ENCODE data around the gene CDC20. TPM values are rescaled to one million over a fixed set of nuclear protein-coding genes. Genes with fewer than 3 reads are reported as not detected.

CDC20 gene
- total RNA-seq, 1 donor from 2014 or later, result 166 TPM

DNA sequence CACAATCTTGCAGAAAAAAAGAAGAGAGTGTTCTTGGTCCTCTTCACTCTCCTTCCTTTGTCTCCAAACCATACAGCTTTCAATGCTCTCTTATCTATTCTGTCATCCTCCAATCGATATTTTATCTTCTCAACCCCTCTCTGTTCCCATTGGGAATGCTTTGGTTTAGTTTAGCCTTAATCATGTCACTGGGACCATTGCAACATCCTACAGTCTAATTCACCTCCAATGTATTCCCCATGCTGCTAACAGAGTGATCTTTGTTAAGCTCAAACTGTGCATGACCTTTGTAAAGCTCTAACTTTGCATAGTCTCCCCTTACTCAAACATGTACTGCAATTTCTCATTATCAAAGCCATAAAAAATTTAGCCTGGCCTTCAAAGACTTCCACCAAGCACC is 18.2 kb upstream of the CDC20 start:
- DNase-seq (ENCODE audit: low read depth), result no peak
- no peak overlapping the region for H3K4me3 ChIP-seq (ENCODE audit: low read depth, low read length)
- TF ChIP-seq, protein P1, sequence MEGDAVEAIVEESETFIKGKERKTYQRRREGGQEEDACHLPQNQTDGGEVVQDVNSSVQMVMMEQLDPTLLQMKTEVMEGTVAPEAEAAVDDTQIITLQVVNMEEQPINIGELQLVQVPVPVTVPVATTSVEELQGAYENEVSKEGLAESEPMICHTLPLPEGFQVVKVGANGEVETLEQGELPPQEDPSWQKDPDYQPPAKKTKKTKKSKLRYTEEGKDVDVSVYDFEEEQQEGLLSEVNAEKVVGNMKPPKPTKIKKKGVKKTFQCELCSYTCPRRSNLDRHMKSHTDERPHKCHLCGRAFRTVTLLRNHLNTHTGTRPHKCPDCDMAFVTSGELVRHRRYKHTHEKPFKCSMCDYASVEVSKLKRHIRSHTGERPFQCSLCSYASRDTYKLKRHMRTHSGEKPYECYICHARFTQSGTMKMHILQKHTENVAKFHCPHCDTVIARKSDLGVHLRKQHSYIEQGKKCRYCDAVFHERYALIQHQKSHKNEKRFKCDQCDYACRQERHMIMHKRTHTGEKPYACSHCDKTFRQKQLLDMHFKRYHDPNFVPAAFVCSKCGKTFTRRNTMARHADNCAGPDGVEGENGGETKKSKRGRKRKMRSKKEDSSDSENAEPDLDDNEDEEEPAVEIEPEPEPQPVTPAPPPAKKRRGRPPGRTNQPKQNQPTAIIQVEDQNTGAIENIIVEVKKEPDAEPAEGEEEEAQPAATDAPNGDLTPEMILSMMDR (conservative IDR thresholded peaks at IDR 0.05; ENCODE audit: low read depth, low read length), result no peak

DNA sequence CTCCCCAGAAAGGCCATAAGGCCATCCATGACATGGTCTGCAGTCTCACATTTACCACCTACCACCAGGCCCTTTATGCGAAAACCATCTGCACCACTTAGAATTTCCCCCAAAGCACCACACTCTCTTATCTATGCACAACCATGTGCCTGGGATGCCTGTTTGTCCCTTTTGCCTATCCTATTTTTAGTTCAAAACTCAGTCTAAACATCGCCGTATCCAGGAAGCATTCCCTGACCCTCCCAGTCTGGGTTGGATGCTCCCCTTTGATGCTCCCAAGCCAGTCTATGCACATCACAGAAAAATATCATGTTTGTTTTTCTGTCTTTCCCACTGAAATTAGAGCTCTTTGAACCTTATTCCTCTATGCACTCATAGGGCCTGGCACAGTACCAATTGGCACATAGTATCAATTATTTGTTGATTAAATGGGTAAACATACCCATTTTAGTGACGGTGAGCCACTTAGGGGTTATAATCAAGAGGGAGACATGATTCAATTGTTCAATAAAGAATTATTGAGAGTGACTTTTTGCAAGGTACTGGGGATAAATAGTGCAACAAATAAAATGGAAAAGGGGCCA is 14.4 kb upstream of the CDC20 start:
- TF ChIP-seq, protein P1 (conservative IDR thresholded peaks at IDR 0.05; ENCODE audit: low read depth, low read length), result no peak
- H3K4me3 ChIP-seq (ENCODE audit: low read depth, low read length), result no peak overlapping the region
- no peak for DNase-seq (ENCODE audit: low read depth)

DNA sequence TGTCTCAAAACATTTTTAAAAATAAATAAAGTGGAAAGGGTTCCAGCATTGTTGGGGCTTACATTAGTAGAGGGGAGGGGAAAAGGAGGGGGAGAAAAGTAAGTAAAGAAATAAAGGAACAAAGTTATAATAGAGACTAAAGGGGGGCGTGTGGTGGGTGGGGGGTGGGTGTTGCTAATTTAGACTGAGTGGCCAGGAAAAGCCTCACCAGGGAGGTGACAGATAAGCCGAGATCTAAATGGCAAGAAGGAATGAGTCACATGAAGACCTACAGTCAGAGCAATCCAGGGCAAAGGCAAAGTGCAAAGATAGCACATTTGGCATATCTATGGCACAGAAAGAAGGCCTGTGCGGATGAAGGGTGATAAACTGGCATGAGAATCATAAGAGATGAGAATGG is 13.7 kb upstream of the CDC20 start:
- no peak for DNase-seq (ENCODE audit: low read depth)
- H3K4me3 ChIP-seq (ENCODE audit: low read depth, low read length), result no peak overlapping the region
- TF ChIP-seq, protein P1 (conservative IDR thresholded peaks at IDR 0.05; ENCODE audit: low read depth, low read length), result no peak

DNA sequence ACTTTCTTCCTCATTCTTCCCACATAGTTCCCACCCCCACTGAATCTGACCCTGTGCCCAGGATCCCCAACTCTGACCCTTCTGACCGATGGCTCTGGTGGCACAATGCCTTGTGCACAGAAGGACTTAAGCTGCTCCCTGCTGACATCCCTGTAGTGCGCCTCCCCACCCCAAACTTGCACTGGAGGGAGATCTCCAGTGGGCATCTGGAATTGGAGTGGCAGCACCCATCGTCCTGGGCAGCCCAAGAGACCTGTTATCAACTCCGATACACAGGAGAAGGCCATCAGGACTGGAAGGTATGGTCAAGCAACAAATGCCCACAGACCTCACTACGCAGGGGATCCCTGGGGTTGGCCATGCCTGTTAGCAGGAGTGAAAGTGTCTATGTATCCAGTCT is 12.1 kb upstream of the CDC20 start:
- DNase-seq (ENCODE audit: low read depth), result no peak
- TF ChIP-seq, protein P1 (conservative IDR thresholded peaks at IDR 0.05; ENCODE audit: low read depth, low read length), result no peak
- no peak overlapping the region for H3K4me3 ChIP-seq (ENCODE audit: low read depth, low read length)

DNA sequence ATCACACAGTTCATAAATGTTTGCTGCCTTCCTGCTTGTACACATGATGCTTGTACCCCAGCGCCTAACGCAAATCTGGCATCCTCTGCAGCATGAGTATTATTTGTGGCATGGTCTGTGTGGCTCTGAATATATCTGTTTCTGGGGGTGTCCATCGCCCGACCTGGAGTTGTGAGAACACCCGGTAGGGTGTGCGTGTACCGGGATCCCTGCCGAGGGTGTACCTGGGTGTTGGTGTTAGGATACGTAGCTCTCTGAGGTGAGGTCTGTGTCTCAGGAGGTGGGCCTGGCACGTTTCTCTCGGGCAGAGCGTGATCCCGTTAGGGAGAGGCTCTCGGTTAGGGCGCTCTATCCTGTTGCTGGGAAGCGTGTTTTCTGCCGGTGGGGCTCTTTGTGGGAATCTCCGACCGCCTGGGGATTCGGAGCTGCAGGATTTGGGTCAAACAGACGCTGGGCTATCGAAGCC is 10.4 kb upstream of the CDC20 start:
- TF ChIP-seq, protein P1 (conservative IDR thresholded peaks at IDR 0.05; ENCODE audit: low read depth, low read length), result no peak
- H3K4me3 ChIP-seq (ENCODE audit: low read depth, low read length), result peak overlapping the region; percentile 61
- DNase-seq (ENCODE audit: low read depth), result no peak

DNA sequence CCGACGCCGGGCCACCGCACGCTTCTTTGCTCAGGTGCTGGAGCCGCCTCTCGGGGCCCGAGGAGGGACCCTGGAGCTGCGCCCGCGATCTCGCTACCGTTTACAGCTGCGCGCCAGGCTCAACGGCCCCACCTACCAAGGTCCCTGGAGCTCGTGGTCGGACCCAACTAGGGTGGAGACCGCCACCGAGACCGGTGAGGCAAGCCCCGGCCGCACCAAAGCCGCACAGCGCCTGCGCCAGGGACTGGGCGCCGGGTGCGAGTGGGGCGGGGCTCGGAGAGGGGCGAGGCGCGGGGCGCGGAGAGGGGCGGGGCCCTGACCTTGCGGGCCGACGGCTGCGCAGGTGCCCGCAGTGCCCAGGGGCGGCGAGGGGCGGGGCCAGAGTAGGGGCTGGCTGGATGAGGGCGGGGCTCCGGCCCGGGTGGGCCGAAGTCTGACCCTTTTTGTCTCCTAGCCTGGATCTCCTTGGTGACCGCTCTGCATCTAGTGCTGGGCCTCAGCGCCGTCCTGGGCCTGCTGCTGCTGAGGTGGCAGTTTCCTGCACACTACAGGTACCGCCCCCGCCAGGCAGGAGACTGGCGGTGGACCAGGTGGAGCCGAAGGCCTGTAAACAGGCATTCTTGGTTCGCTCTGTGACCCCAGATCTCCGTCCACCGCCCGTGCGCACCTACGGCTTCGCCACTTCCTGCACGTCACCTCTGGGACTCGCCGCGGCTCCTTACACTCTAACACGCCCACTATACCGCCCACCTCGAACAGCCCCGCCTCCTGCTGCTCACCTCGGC is 9.8 kb upstream of the CDC20 start:
- peak overlapping the region; percentile 61 for H3K4me3 ChIP-seq (ENCODE audit: low read depth, low read length)
- TF ChIP-seq, protein P1 (conservative IDR thresholded peaks at IDR 0.05; ENCODE audit: low read depth, low read length), result no peak
- no peak for DNase-seq (ENCODE audit: low read depth)

All from epithelial cell of proximal tubule (primary cell).